H1 (cell line): ENCODE measurements around the gene DOCK9.

ENCODE experiments used
- JUN ChIP-seq: IDR thresholded peaks from 2 replicates; pipeline ENCODE4 v1.6.1; 2011; ENCODE audit warnings: low read depth, mild to moderate bottlenecking, improper control_type of control experiment, low read length
- NANOG ChIP-seq: IDR thresholded peaks from 2 replicates; pipeline ENCODE4 v1.6.1; 2011; ENCODE audit warnings: low read length, low read depth, mild to moderate bottlenecking, inconsistent platforms; ENCODE audit not compliant: insufficient read depth, poor library complexity, severe bottlenecking
- RFX5 ChIP-seq: IDR thresholded peaks from 2 replicates; pipeline ENCODE4 v1.6.1; 2011; ENCODE audit warnings: low read depth, low read length, improper control_type of control experiment, borderline replicate concordance
- SP1 ChIP-seq: IDR thresholded peaks from 2 replicates; pipeline ENCODE4 v1.6.1; 2011; ENCODE audit warnings: low read depth, low read length
- TF ChIP-seq, protein P1 (sequence below), 3 experiments: IDR thresholded peaks; 1 replicate in 2 of 3; 2 replicates in 1 of 3; pipeline versions ENCODE4 v1.5.1 to v1.6.1; 2011; ENCODE audit warnings: low read length in 3 of 3, mild to moderate bottlenecking in 3 of 3, inconsistent platforms in 2 of 3, low read depth in 1 of 3, moderate library complexity in 1 of 3; ENCODE audit not compliant: insufficient read depth in 1 of 3; ENCODE audit errors: control extremely low read depth in 1 of 3
- TF ChIP-seq, protein P2 (sequence below): IDR thresholded peaks from 2 replicates; pipeline ENCODE4 v1.6.1; 2012; ENCODE audit warnings: inconsistent platforms

DNA sequence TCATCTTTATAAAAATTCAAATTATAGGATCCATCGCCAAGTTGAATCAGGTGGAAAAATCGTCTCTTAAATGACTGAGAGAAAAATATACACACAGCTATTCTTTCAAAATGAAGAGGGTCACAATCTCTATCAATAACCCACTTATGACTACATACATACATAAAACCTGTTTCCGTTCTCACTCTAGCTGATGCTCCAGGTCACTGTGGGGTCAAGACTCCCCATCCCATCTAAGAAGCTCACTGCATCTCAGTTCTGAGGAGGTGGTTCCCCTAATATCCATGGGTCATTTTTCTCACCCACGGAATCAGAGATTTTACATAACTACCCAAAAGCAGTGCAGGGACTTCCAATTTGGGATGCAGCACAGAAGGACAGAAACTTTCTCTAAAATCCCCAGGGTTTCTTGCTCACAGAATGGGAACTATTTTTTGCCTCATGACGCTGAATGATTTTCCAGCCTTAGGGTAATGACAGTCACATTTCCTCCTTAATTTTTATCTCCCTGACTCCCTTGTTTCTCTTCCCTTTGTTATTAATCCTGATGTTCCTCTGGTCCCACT, 56.8 kb downstream of the DOCK9 start:
- TF ChIP-seq, protein P1, sequence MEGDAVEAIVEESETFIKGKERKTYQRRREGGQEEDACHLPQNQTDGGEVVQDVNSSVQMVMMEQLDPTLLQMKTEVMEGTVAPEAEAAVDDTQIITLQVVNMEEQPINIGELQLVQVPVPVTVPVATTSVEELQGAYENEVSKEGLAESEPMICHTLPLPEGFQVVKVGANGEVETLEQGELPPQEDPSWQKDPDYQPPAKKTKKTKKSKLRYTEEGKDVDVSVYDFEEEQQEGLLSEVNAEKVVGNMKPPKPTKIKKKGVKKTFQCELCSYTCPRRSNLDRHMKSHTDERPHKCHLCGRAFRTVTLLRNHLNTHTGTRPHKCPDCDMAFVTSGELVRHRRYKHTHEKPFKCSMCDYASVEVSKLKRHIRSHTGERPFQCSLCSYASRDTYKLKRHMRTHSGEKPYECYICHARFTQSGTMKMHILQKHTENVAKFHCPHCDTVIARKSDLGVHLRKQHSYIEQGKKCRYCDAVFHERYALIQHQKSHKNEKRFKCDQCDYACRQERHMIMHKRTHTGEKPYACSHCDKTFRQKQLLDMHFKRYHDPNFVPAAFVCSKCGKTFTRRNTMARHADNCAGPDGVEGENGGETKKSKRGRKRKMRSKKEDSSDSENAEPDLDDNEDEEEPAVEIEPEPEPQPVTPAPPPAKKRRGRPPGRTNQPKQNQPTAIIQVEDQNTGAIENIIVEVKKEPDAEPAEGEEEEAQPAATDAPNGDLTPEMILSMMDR (IDR thresholded peaks at IDR 0.05; ENCODE audit: control extremely low read depth in 1 of 3, insufficient read depth in 1 of 3, low read depth in 1 of 3, low read length in 3 of 3) = no peak
- TF ChIP-seq RFX5 (no peak), SP1 (no peak), NANOG (no peak), JUN (no peak)
- TF ChIP-seq, protein P2, sequence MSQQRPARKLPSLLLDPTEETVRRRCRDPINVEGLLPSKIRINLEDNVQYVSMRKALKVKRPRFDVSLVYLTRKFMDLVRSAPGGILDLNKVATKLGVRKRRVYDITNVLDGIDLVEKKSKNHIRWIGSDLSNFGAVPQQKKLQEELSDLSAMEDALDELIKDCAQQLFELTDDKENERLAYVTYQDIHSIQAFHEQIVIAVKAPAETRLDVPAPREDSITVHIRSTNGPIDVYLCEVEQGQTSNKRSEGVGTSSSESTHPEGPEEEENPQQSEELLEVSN = no peak
